Kidney epithelial cell (primary cell): Measurements from ENCODE around the gene THBS2. TPM values are rescaled to one million over a fixed set of nuclear protein-coding genes. Genes with fewer than 3 reads are reported as not detected.

ENCODE experiments used
- DNase-seq: peaks from one replicate; pipeline ENCODE4 v3.0.0-alpha.2; 2010; ENCODE audit warnings: low read depth
- H3K27me3 ChIP-seq: 2 replicates; pipeline ENCODE4 v1.6.0; 2011; ENCODE audit warnings: low read length; ENCODE audit not compliant: control insufficient read depth, insufficient read depth
- H3K36me3 ChIP-seq: 2 replicates; pipeline ENCODE4 v1.5.1; 2011; ENCODE audit warnings: low read length; ENCODE audit not compliant: control insufficient read depth, insufficient read depth
- H3K4me3 ChIP-seq: 2 replicates; pipeline ENCODE4 v1.5.1; 2011; ENCODE audit warnings: low read depth, mild to moderate bottlenecking, control low read depth, low read length
- total RNA-seq: library from RNA; depleted of rRNA; stranded (reverse); fragments of >200 nt; gene quantifications from 2 replicates; pipeline ENCODE4 v1.2.3, GENCODE V29; 2015
- TF ChIP-seq, protein P1 (sequence below): IDR thresholded peaks from 2 replicates; pipeline ENCODE4 v1.5.1; 2011; ENCODE audit warnings: mild to moderate bottlenecking, moderate library complexity, low read length, control low read depth, inconsistent platforms; ENCODE audit not compliant: insufficient read depth, poor library complexity, severe bottlenecking

THBS2 gene
- total RNA-seq, 1 donor from 2014 or later = 21.9 TPM

DNA sequence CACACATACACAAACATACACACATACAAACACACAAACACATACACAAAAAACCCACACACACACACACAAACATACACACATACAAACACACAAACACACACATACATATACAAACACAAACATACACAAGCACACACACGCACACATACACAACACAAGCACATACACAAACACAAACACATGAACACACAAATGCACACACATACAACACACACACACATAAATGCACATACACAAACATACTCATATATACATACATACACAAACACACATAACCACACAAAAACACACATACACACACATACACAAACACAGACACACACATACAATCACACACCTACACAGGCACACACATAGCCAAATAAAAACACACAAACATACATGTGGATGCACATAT is 30.3 kb upstream of the THBS2 start:
- Histone ChIP-seq H3K4me3 (no peak overlapping the region), H3K27me3 (no peaks in the 10 kb centered on the region), H3K36me3 (no peaks in the 10 kb centered on the region)
- no peak for DNase-seq
- TF ChIP-seq, protein P1, sequence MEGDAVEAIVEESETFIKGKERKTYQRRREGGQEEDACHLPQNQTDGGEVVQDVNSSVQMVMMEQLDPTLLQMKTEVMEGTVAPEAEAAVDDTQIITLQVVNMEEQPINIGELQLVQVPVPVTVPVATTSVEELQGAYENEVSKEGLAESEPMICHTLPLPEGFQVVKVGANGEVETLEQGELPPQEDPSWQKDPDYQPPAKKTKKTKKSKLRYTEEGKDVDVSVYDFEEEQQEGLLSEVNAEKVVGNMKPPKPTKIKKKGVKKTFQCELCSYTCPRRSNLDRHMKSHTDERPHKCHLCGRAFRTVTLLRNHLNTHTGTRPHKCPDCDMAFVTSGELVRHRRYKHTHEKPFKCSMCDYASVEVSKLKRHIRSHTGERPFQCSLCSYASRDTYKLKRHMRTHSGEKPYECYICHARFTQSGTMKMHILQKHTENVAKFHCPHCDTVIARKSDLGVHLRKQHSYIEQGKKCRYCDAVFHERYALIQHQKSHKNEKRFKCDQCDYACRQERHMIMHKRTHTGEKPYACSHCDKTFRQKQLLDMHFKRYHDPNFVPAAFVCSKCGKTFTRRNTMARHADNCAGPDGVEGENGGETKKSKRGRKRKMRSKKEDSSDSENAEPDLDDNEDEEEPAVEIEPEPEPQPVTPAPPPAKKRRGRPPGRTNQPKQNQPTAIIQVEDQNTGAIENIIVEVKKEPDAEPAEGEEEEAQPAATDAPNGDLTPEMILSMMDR = no peak

DNA sequence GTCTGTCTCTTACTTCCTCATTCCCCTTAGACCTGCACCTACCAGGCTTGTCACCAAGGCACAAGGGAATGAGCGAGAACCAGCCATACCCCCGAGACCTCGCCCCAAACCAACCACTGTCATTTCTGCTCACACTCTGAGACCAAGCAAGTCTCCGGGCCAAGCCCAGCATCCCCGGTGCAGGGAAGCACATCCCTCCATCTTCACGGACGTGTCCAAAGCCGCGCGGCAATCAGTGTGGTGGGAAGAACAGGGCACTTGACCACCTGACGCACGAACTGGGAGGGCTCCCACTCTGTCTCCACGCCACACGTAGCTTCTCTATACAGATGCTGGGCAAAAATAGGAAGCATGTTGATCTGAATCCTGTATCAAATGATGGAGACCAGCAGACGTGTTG is 28.4 kb upstream of the THBS2 start:
- no peak for DNase-seq
- H3K36me3 ChIP-seq = no peaks in the 10 kb centered on the region
- H3K27me3 ChIP-seq = no peaks in the 10 kb centered on the region
- H3K4me3 ChIP-seq = no peak overlapping the region
- TF ChIP-seq, protein P1 = no peak

DNA sequence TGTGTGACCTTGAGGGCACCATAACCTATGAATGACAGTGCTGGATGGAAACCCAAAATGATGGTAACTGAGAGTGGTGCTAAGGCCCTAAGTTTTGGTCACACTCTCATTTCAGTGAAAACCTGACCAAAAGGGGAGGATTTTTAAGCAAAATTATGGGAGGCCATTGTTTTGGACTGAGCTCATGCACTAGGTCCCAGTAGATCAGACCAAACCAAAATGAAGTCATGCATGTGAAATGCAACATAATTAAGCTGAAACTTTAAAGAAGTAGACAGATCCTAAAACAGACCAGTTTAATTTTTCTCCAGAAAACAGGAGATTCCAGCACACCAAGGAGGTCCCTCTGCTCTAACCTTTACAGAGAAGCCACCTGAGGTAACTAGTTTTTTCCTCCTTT is 24.0 kb upstream of the THBS2 start:
- Histone ChIP-seq H3K36me3 (no peaks in the 10 kb centered on the region), H3K27me3 (no peaks in the 10 kb centered on the region), H3K4me3 (no peak overlapping the region)
- TF ChIP-seq, protein P1 = no peak
- DNase-seq = no peak

DNA sequence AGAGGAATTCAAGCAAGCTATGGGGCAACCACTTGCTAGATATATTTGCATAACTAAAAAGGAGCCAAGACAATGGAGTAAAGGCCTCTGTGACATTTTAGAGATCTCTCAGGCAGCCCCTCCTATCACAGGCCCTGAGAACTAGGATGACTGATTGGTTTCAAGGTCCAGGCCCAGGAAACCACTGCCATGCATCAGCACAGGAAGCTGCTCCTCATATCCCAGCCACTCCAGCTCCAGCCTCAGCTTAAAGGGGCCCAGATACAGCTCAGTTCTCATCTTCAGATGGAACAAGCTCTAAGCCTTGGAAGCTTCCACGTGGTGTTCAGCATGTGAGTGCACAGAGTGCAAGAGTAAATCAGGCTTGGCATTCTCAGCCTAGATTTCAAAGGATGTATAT is 21.1 kb upstream of the THBS2 start:
- Histone ChIP-seq H3K36me3 (no peaks in the 10 kb centered on the region), H3K27me3 (no peaks in the 10 kb centered on the region), H3K4me3 (no peak overlapping the region)
- DNase-seq = no peak
- TF ChIP-seq, protein P1 = no peak

DNA sequence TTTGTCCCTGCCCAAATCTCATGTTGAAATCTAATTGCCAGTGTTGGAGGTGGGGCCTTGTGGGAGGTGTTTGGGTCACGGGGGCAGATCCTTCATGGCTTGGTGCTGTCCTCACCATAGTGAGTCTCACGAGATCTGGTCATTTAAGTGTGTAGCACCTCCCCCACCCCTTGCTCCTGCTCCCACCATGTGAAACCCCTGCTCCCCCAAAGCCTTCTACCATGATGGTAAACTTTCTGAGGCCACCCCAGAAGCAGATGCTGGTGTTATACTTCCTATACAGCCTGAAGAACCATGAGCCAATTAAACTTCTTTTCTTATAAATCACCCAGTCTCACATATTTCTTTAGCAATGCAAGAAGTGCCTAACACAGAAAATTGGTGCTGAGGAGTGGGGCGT is 19.9 kb upstream of the THBS2 start:
- TF ChIP-seq, protein P1 = no peak
- no peak for DNase-seq
- Histone ChIP-seq H3K27me3 (no peaks in the 10 kb centered on the region), H3K4me3 (no peak overlapping the region), H3K36me3 (no peaks in the 10 kb centered on the region)

DNA sequence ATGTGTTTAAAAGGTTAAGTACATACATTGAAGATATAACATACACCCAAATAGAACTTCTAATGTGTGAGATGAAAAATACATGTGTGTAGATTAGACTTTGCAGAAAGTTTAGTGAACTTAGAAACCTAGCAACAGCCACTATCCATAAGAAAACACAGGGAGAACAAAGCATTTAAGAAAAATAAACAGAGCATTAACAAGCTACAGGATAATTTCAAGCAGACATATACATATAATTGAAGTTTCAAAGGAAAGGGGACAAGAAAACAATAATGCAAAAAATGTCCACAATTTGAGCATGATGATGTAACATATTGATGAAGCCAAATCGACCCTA is 18.2 kb upstream of the THBS2 start:
- no peak for DNase-seq
- TF ChIP-seq, protein P1 = no peak
- Histone ChIP-seq H3K4me3 (no peak overlapping the region), H3K36me3 (no peaks in the 10 kb centered on the region), H3K27me3 (no peaks in the 10 kb centered on the region)
